GM23338 (cell line): ENCODE measurements around the gene DHFR2. TPM values are rescaled to one million over a fixed set of nuclear protein-coding genes. Genes with fewer than 3 reads are reported as not detected.

Source experiments
- ATAC-seq: fragments of 200-7000 bp; cut with Tn5 transposase; 3 replicates; pipeline ENCODE4 v1.9.1; 2020
- DNase-seq: peaks from one replicate; pipeline ENCODE4 v3.0.0-alpha.2; 2015; ENCODE audit warnings: low spot score
- H2AFZ ChIP-seq: fragments of 200-600 bp; sonication (generic); 2 replicates; pipeline ENCODE4 v1.8.0; 2016; ENCODE audit warnings: antibody characterized with exemption, mild to moderate bottlenecking, moderate library complexity
- H3F3A ChIP-seq: fragments of 200-600 bp; sonication (generic); replicated peaks from 2 replicates; pipeline ENCODE4 v1.8.0; 2017; ENCODE audit warnings: antibody characterized with exemption, mixed run types, low read depth
- H3K27ac ChIP-seq: fragments of 200-600 bp; sonication (generic); 2 replicates; pipeline ENCODE4 v1.6.1; 2016; ENCODE audit warnings: low read depth
- H3K27me3 ChIP-seq: fragments of 200-600 bp; sonication (generic); 2 replicates; pipeline ENCODE4 v1.8.0; 2016; ENCODE audit warnings: mild to moderate bottlenecking, mixed run types, moderate library complexity; ENCODE audit not compliant: insufficient read depth
- H3K36me3 ChIP-seq: fragments of 200-600 bp; sonication (generic); 2 replicates; pipeline ENCODE4 v1.8.0; 2016; ENCODE audit warnings: mild to moderate bottlenecking; ENCODE audit not compliant: insufficient read depth
- H3K4me1 ChIP-seq: fragments of 200-600 bp; sonication (generic); 2 replicates; pipeline ENCODE4 v1.8.0; 2016; ENCODE audit warnings: mild to moderate bottlenecking, moderate library complexity; ENCODE audit not compliant: insufficient read depth
- H3K4me2 ChIP-seq: fragments of 200-600 bp; sonication (generic); 2 replicates; pipeline ENCODE4 v1.7.1; 2017; ENCODE audit warnings: mixed run types
- H3K4me3 ChIP-seq: fragments of 200-600 bp; sonication (generic); 2 replicates; pipeline ENCODE4 v1.6.1; 2016; ENCODE audit warnings: mixed run types
- H3K79me2 ChIP-seq: fragments of 200-600 bp; sonication (generic); replicated peaks from 2 replicates; pipeline ENCODE4 v1.8.0; 2017; ENCODE audit warnings: mild to moderate bottlenecking; ENCODE audit not compliant: insufficient read depth
- H3K9me2 ChIP-seq: fragments of 200-600 bp; sonication (generic); 2 replicates; pipeline ENCODE4 v1.8.0; 2017; ENCODE audit not compliant: insufficient read depth
- H4K20me1 ChIP-seq: fragments of 200-600 bp; sonication (generic); replicated peaks from 2 replicates; pipeline ENCODE4 v1.8.0; 2017; ENCODE audit warnings: mild to moderate bottlenecking; ENCODE audit not compliant: insufficient read depth
- H3K27ac Mint-ChIP-seq: 2 replicates; pipeline ENCODE4 v1.8.0; 2020; ENCODE audit warnings: inconsistent platforms, mild to moderate bottlenecking, moderate library complexity, mixed read lengths
- H3K27me3 Mint-ChIP-seq: 3 replicates; pipeline ENCODE4 v1.8.0; 2022; ENCODE audit warnings: low read depth, mild to moderate bottlenecking, moderate library complexity, mixed read lengths, inconsistent platforms; ENCODE audit not compliant: insufficient read depth, poor library complexity
- H3K36me3 Mint-ChIP-seq: 3 replicates; pipeline ENCODE4 v1.8.0; 2021; ENCODE audit warnings: low read depth, mild to moderate bottlenecking, inconsistent platforms, moderate library complexity, mixed read lengths
- H3K4me1 Mint-ChIP-seq: 3 replicates; pipeline ENCODE4 v1.8.0; 2020; ENCODE audit warnings: mild to moderate bottlenecking, inconsistent platforms, mixed read lengths
- H3K4me3 Mint-ChIP-seq: 3 replicates; pipeline ENCODE4 v1.8.0; 2021; ENCODE audit warnings: moderate library complexity, mild to moderate bottlenecking, inconsistent platforms, mixed read lengths
- H3K9me3 Mint-ChIP-seq: 3 replicates; pipeline ENCODE4 v1.8.0; 2020; ENCODE audit warnings: moderate library complexity, mild to moderate bottlenecking, inconsistent platforms, mixed read lengths
- CREB1 ChIP-seq: fragments of 250-450 bp; sonication (Bioruptor Pico); IDR thresholded peaks from 2 replicates; pipeline ENCODE4 v1.5.0; 2020; ENCODE audit warnings: low read depth, mild to moderate bottlenecking, moderate library complexity
- EZH2 ChIP-seq: fragments of 200-600 bp; sonication (generic); IDR thresholded peaks from one replicate; pipeline ENCODE4 v1.8.0; 2017; ENCODE audit warnings: antibody characterized with exemption, mild to moderate bottlenecking, low read depth; ENCODE audit not compliant: unreplicated experiment
- EZH2phosphoT487 ChIP-seq: fragments of 200-600 bp; sonication (generic); IDR thresholded peaks from one replicate; pipeline ENCODE4 v1.8.1; 2018; ENCODE audit warnings: antibody characterized with exemption; ENCODE audit not compliant: unreplicated experiment
- JUNB ChIP-seq: IDR thresholded peaks from one replicate; pipeline ENCODE4 v1.6.1; 2016; ENCODE audit warnings: antibody characterized with exemption; ENCODE audit not compliant: unreplicated experiment
- NANOG ChIP-seq: IDR thresholded peaks from 2 replicates; pipeline ENCODE4 v1.6.1; 2016; ENCODE audit warnings: antibody characterized with exemption, borderline replicate concordance
- POLR2AphosphoS5 ChIP-seq: IDR thresholded peaks from 2 replicates; pipeline ENCODE4 v1.6.1; 2016; ENCODE audit warnings: antibody characterized with exemption, low read depth
- REST ChIP-seq: IDR thresholded peaks from one replicate; pipeline ENCODE4 v1.6.1; 2018; ENCODE audit warnings: antibody characterized with exemption; ENCODE audit not compliant: unreplicated experiment
- STAT1 ChIP-seq: IDR thresholded peaks from one replicate; pipeline ENCODE4 v1.6.1; 2016; ENCODE audit warnings: antibody characterized with exemption; ENCODE audit not compliant: unreplicated experiment
- ZNF114 ChIP-seq: fragments of 250-450 bp; sonication (Bioruptor Pico); IDR thresholded peaks from 2 replicates; pipeline ENCODE4 v1.5.0; 2020; ENCODE audit warnings: mild to moderate bottlenecking, moderate library complexity
- ZNF331 ChIP-seq: fragments of 250-450 bp; sonication (Bioruptor Pico); IDR thresholded peaks from 2 replicates; pipeline ENCODE4 v1.5.0; 2020; ENCODE audit warnings: low read depth, mild to moderate bottlenecking, moderate library complexity
- polyA plus RNA-seq: library from polyadenylated mRNA; unstranded; fragments of >200 nt; fragmentation: Nextera tagmentation; extraction: Ambion mirVana; gene quantifications from 2 replicates; pipeline ENCODE4 v1.2.1, GENCODE V29; 2016
- total RNA-seq: library from RNA; depleted of rRNA; stranded (reverse); fragments of >200 nt; shearing (Covaris generic); gene quantifications from 2 replicates; pipeline ENCODE4 v1.2.3, GENCODE V29; 2014
- TF ChIP-seq, protein P1 (sequence below): fragments of 250-450 bp; sonication (Bioruptor Pico); IDR thresholded peaks from 2 replicates; pipeline ENCODE4 v1.5.0; 2020; ENCODE audit warnings: mild to moderate bottlenecking, moderate library complexity
- TF ChIP-seq, protein P2 (sequence below), 2 experiments: fragments of 200-600 bp in 1 of 2; sonication (generic) in 1 of 2; conservative IDR thresholded peaks; 2 replicates each; pipeline versions ENCODE4 v1.5.1 to v1.6.1; 2016 to 2017; ENCODE audit warnings: antibody characterized with exemption in 2 of 2, low read depth in 2 of 2, mild to moderate bottlenecking in 2 of 2, moderate library complexity in 1 of 2
- TF ChIP-seq, protein P3 (sequence below): IDR thresholded peaks from 2 replicates; pipeline ENCODE4 v1.6.1; 2016; ENCODE audit warnings: antibody characterized with exemption

The DHFR2 gene
- total and polyA plus RNA-seq, 2 experiments from 2014 or later, result 1.1 to 1.6 TPM

DNA sequence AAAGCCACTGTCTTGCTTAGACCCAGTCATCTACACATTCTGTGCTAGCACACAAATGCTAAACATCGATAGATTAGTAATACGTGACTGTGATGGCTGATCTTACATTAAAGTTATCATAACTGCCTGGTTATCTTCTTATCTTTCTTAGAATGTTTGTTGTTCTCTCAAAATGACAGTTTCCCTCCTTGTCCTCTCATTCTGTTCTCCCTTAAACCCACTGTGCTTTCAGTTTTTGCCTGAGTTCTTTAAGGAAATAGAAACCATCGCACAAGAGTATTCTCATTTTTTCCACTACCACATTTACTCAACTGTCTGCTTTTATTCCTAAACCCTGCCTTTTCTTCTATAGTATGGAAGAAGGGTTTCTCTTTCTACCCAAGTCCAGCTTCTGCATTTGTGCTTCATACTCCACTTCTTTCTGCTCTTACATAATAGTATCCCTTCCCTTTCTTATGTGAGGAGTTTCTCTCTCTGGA is 51.4 kb downstream of the DHFR2 start:
- no peak for ATAC-seq
- Histone ChIP-seq H3K27ac (no peak overlapping the region), H3K9me2 (no peaks in the 10 kb centered on the region), H3K36me3 (no peaks in the 10 kb centered on the region), H3F3A (no peaks in the 10 kb centered on the region), H3K4me2 (no peak overlapping the region), H4K20me1 (no peaks in the 10 kb centered on the region), H3K27me3 (no peaks in the 10 kb centered on the region), H3K4me3 (no peak overlapping the region), H3K79me2 (no peaks in the 10 kb centered on the region), H2AFZ (no peak overlapping the region), H3K4me1 (no peaks in the 10 kb centered on the region)
- no peaks in the 10 kb centered on the region for H3K27me3 Mint-ChIP-seq
- no peaks in the 10 kb centered on the region for H3K36me3 Mint-ChIP-seq
- H3K27ac Mint-ChIP-seq, result no peak overlapping the region
- no peak overlapping the region for H3K4me3 Mint-ChIP-seq
- no peaks in the 10 kb centered on the region for H3K4me1 Mint-ChIP-seq
- DNase-seq, result no peak
- H3K9me3 Mint-ChIP-seq, result no peaks in the 10 kb centered on the region
- TF ChIP-seq STAT1, result no peak
- TF ChIP-seq, protein P1, sequence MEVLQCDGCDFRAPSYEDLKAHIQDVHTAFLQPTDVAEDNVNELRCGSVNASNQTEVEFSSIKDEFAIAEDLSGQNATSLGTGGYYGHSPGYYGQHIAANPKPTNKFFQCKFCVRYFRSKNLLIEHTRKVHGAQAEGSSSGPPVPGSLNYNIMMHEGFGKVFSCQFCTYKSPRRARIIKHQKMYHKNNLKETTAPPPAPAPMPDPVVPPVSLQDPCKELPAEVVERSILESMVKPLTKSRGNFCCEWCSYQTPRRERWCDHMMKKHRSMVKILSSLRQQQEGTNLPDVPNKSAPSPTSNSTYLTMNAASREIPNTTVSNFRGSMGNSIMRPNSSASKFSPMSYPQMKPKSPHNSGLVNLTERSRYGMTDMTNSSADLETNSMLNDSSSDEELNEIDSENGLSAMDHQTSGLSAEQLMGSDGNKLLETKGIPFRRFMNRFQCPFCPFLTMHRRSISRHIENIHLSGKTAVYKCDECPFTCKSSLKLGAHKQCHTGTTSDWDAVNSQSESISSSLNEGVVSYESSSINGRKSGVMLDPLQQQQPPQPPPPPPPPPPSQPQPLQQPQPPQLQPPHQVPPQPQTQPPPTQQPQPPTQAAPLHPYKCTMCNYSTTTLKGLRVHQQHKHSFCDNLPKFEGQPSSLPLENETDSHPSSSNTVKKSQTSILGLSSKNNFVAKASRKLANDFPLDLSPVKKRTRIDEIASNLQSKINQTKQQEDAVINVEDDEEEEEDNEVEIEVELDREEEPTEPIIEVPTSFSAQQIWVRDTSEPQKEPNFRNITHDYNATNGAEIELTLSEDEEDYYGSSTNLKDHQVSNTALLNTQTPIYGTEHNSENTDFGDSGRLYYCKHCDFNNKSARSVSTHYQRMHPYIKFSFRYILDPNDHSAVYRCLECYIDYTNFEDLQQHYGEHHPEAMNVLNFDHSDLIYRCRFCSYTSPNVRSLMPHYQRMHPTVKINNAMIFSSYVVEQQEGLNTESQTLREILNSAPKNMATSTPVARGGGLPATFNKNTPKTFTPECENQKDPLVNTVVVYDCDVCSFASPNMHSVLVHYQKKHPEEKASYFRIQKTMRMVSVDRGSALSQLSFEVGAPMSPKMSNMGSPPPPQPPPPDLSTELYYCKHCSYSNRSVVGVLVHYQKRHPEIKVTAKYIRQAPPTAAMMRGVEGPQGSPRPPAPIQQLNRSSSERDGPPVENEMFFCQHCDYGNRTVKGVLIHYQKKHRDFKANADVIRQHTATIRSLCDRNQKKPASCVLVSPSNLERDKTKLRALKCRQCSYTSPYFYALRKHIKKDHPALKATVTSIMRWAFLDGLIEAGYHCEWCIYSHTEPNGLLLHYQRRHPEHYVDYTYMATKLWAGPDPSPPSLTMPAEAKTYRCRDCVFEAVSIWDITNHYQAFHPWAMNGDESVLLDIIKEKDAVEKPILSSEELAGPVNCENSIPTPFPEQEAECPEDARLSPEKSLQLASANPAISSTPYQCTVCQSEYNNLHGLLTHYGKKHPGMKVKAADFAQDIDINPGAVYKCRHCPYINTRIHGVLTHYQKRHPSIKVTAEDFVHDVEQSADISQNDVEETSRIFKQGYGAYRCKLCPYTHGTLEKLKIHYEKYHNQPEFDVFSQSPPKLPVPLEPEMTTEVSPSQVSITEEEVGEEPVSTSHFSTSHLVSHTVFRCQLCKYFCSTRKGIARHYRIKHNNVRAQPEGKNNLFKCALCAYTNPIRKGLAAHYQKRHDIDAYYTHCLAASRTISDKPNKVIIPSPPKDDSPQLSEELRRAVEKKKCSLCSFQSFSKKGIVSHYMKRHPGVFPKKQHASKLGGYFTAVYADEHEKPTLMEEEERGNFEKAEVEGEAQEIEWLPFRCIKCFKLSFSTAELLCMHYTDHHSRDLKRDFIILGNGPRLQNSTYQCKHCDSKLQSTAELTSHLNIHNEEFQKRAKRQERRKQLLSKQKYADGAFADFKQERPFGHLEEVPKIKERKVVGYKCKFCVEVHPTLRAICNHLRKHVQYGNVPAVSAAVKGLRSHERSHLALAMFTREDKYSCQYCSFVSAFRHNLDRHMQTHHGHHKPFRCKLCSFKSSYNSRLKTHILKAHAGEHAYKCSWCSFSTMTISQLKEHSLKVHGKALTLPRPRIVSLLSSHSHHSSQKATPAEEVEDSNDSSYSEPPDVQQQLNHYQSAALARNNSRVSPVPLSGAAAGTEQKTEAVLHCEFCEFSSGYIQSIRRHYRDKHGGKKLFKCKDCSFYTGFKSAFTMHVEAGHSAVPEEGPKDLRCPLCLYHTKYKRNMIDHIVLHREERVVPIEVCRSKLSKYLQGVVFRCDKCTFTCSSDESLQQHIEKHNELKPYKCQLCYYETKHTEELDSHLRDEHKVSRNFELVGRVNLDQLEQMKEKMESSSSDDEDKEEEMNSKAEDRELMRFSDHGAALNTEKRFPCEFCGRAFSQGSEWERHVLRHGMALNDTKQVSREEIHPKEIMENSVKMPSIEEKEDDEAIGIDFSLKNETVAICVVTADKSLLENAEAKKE (CRISPR knock-in tag), result no peak
- TF ChIP-seq ZNF331 (CRISPR knock-in tag), result no peak
- no peak for TF ChIP-seq JUNB
- no peak for TF ChIP-seq EZH2
- TF ChIP-seq, protein P2, sequence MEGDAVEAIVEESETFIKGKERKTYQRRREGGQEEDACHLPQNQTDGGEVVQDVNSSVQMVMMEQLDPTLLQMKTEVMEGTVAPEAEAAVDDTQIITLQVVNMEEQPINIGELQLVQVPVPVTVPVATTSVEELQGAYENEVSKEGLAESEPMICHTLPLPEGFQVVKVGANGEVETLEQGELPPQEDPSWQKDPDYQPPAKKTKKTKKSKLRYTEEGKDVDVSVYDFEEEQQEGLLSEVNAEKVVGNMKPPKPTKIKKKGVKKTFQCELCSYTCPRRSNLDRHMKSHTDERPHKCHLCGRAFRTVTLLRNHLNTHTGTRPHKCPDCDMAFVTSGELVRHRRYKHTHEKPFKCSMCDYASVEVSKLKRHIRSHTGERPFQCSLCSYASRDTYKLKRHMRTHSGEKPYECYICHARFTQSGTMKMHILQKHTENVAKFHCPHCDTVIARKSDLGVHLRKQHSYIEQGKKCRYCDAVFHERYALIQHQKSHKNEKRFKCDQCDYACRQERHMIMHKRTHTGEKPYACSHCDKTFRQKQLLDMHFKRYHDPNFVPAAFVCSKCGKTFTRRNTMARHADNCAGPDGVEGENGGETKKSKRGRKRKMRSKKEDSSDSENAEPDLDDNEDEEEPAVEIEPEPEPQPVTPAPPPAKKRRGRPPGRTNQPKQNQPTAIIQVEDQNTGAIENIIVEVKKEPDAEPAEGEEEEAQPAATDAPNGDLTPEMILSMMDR (conservative IDR thresholded peaks at IDR 0.05; ENCODE audit: low read depth in 2 of 2), result no peak
- no peak for TF ChIP-seq REST
- TF ChIP-seq NANOG, result no peak
- TF ChIP-seq CREB1 (CRISPR knock-in tag), result no peak
- TF ChIP-seq, protein P3, sequence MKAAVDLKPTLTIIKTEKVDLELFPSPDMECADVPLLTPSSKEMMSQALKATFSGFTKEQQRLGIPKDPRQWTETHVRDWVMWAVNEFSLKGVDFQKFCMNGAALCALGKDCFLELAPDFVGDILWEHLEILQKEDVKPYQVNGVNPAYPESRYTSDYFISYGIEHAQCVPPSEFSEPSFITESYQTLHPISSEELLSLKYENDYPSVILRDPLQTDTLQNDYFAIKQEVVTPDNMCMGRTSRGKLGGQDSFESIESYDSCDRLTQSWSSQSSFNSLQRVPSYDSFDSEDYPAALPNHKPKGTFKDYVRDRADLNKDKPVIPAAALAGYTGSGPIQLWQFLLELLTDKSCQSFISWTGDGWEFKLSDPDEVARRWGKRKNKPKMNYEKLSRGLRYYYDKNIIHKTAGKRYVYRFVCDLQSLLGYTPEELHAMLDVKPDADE, result no peak
- TF ChIP-seq EZH2phosphoT487, result no peak
- TF ChIP-seq ZNF114 (CRISPR knock-in tag), result no peak
- TF ChIP-seq POLR2AphosphoS5, result no peak
